NB4 (cell line): Measurements from ENCODE around the gene LSM3.

Experiments used
- DNase-seq: peaks from one replicate; pipeline ENCODE4 v3.0.0; 2010; ENCODE audit warnings: low read depth
- H3K4me3 ChIP-seq: one replicate; pipeline ENCODE4 v1.5.1; 2011; ENCODE audit warnings: mild to moderate bottlenecking, low read depth, low read length, moderate library complexity
- CTCF ChIP-seq: IDR thresholded peaks from one replicate; pipeline ENCODE4 v1.5.1; 2012; ENCODE audit warnings: low read depth, low read length
- MAX ChIP-seq: IDR thresholded peaks from 2 replicates; pipeline ENCODE4 v1.6.1; 2011; ENCODE audit warnings: low read depth, low read length
- MYC ChIP-seq: IDR thresholded peaks from 2 replicates; pipeline ENCODE4 v1.6.1; 2011; ENCODE audit warnings: low read depth, low read length
- POLR2A ChIP-seq: IDR thresholded peaks from 2 replicates; pipeline ENCODE4 v1.6.1; 2011; ENCODE audit warnings: mild to moderate bottlenecking; ENCODE audit not compliant: insufficient read length; ENCODE audit errors: extremely low read depth

LSM3 gene

GRCh38 chr3:14246414-14246813 is 67.8 kb downstream of the LSM3 start:
- no peak for DNase-seq
- H3K4me3 ChIP-seq, result no peak overlapping the region
- TF ChIP-seq POLR2A (no peak), MYC (no peak), CTCF (no peak), MAX (no peak)

GRCh38 chr3:14248477-14248848 is 69.8 kb downstream of the LSM3 start:
- no peak for TF ChIP-seq MYC
- no peak for TF ChIP-seq CTCF
- TF ChIP-seq POLR2A, result no peak
- TF ChIP-seq MAX, result no peak
- DNase-seq, result no peak
- no peak overlapping the region for H3K4me3 ChIP-seq

- no peak for DNase-seq
- H3K4me3 ChIP-seq, result no peak overlapping the region
- TF ChIP-seq MYC (no peak), MAX (no peak), CTCF (no peak), POLR2A (no peak)
Measured at GRCh38 chr3:14248849-14249523, 70.4 kb downstream of the LSM3 start.
